NOMO-1 treated with DMSO at 0.1 percent for 48 hours (cell line): Measurements from ENCODE around the gene RHD.
"Not testable (repeated sequence)": the region's sequence is repeated elsewhere in the genome, so short reads cannot be mapped to it uniquely, and the experiment has no call there.

ENCODE experiments used
- DNase-seq: peaks from one replicate; lab custom pipeline; 2025; ENCODE audit not compliant: unreplicated experiment; lab: John Stamatoyannopoulos, UW

The RHD gene

DNA sequence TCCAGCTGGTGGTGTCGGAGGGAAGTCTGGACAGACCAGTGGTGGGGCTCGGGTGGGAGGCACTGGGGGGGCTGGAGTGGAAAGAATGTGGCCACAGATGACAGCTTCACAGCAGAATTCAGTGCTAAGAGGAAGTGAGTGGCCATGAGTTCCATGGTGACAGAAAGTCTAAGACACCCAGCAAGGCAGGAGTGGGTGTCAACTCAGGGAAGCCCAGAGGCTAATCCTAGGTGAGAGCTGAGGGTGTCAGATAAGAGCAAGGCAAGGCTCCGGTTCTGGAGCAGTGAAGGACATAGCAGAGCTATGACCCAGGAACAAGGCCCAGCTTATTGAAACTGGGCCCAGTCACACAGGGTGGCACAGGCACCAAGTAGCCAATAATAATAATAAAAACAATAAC lies 30.0 kb downstream of the RHD start:
- not testable (repeated sequence) for DNase-seq

DNA sequence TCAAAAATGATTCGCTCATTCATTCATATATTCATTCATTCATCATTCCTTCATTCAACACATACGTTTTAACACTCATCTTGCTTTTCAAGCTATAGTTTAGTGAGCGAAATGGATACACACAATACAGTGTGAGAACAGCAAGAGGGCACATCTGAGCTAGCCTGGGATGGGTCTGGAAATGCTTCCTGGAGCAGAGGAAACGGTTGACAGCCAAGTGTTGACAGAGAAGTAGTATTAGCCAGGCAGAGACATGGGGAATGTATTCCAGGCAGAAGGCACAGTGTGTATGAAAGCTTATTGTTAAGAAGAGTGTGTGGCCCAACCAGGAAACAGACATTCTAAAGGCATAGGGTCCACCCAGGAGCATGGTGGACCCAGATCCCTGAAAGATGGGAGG lies 32.6 kb downstream of the RHD start:
- not testable (repeated sequence) for DNase-seq

DNA sequence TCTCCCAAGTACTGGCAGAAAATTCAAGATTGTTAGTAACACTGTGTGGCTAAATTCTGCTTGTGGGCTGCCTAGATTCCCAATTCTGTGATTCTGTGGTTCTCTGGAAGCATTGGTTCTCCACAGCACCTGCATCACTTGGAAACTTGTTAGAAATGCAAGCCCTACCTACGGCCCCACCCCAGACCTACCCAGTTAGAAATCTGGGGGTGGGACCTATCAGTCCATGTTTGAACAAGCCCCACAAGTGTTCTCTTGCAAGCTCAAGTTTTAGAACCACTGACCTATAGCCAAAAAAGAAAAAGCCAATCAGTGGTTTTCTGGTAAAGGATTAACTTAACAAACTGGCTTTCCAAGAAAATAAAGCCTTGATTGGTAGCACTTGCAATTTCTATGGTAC lies 35.9 kb downstream of the RHD start:
- DNase-seq: not testable (repeated sequence)

GRCh38 chr1:25309085-25309484 lies 36.8 kb downstream of the RHD start:
- DNase-seq: not testable (repeated sequence)

DNA sequence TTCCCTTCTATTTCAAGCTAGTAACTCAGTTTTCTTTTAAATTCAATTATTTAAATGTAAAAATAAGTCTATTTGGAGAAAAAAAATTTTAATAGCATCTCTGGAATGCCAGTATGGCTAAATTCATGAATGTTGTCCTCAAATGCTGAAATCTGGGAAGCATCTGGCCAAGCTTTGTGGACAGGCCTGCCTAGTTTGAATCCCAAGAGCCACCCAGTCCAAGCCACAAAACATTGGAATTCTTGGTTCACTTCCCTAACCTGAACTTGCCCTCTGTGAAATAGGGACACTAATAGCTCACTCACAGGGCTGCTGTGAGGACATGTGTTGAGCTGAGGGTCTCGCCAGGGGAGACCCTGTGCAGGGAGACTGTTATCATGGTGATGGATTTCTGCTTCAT lies 37.2 kb downstream of the RHD start:
- not testable (repeated sequence) for DNase-seq

GRCh38 chr1:25312806-25313470 lies 40.6 kb downstream of the RHD start:
- not testable (repeated sequence) for DNase-seq

DNA sequence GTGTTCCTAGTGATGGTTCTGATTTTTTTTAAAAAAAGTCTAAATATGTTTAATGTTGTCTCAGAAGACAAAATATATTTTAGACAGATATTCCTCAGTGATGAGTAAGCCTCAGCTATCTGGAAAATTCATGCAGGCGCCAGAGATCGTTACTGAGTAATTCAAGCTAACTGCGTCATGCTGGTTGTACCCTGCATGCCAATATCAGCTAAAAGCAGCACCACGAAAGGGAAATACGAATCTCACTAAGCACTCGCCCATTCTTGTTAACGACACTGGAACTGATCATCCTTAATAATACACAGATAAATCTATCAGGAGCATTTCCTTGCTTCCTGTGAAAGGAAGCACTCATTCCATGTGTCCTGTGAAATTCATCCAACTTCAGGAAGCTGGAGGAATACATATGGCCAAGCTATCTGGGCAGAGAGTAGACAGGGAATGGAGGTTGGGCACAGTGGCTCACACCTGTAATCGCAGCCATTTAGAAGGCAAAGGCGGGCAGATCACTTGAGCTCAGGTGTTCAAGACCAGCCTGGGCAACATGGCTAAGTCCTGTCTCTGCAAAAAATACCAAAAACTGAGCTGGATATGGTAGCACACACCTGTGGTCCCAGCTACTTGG lies 48.1 kb downstream of the RHD start:
- DNase-seq: not testable (repeated sequence)

GRCh38 chr1:25322127-25322526 lies 49.8 kb downstream of the RHD start:
- DNase-seq: not testable (repeated sequence)

- not testable (repeated sequence) for DNase-seq
Observed at GRCh38 chr1:25324407-25324806, 52.1 kb downstream of the RHD start.

- not testable (repeated sequence) for DNase-seq
Observed at GRCh38 chr1:25327864-25328790, 55.8 kb downstream of the RHD start.

DNA sequence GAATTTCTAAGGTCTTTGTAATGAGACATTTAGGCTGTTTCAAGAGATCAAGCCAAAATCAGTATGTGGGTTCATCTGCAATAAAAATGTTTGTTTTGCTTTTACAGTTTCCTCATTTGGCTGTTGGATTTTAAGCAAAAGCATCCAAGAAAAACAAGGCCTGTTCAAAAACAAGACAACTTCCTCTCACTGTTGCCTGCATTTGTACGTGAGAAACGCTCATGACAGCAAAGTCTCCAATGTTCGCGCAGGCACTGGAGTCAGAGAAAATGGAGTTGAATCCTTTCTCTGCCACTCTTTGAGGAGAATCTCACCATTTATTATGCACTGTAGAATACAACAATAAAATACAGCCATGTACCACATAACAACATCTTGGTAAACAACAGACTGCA lies 56.5 kb downstream of the RHD start:
- DNase-seq: not testable (repeated sequence)

- not testable (repeated sequence) for DNase-seq
Observed at GRCh38 chr1:25329336-25329735, 57.0 kb downstream of the RHD start.

GRCh38 chr1:25329950-25330349 lies 57.6 kb downstream of the RHD start:
- DNase-seq: peak; percentile 32

DNA sequence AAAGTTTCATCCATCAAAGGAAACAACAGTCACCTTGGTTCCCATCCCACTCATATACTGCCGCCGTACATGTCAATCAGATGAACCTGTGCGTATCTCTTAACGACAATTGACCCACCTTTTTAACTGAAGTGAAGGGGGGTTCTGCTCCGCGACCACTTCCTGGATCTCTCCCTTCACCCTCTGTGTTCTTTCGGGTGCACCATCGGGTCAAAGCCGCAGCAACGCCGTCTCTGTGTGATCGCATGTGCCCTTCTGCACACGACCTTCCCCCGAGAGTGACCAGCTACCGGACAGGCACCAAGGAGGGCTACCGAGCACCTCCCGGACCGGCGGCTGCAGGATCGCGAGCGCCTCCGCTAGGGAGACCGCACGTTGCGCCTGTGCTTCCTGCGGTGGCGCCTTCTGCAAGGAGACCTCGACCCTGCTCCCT lies 64.6 kb downstream of the RHD start:
- not testable (repeated sequence) for DNase-seq

DNA sequence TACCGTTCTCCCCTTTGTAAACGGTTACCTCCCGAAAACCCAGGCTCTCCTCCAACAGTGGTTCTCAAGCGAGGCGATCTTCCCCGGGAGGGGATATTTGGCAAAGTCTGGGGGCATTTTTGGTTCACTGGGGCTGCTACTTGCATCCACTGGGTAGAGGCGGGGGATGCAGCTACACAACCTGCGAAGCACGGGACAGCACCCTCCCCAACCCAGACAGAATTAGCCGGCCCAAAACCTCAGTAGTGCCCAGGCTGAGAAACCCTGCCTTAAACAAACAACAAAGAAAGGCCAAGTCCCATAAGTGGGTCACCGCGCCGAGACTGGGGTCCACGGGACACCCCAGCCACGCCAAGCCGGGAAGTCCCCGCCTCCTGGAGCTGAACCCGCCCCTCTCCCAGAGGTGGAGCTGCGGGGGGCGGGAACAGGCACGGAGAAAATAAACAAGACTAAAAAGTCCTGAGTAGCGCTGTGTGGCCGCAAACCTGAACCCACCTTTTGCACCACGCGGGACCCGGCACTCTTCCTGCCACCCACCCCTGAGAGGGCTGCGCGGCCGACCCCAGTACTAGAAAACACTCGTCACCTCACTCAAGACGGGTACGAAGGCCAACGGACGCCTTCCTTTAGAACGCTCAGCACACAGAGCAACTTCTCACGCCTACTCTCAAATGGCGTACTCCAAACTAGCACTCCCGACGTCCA lies 65.3 kb downstream of the RHD start:
- DNase-seq: not testable (repeated sequence)

GRCh38 chr1:25338188-25338981 lies 66.1 kb downstream of the RHD start, which contains the start of gene TMEM50A:
TSS of gene TMEM50A (plus strand) at chr1:25338334. CDS start at chr1:25340487, 2,153 bp downstream.
- DNase-seq: peak; percentile 69

DNA sequence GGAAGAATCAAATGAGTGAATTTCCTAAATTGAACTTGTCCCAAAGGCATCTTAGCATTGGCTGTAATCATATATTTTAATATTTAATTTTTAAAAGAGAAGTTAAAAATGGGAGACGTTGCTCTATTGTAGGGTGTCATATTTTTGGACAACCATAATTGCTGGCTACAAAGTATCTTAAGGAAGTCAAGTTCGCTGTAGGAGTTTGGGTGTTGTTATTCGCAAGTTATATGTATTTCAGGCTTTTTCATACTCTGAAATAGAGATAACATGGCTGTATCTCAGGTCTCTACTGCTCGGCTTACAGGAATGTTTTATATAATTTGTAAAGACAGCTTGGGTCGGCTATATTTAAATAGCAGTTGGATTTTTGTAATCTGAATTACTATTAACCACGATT lies 66.7 kb downstream of the RHD start:
- peak; percentile 53 for DNase-seq

DNA sequence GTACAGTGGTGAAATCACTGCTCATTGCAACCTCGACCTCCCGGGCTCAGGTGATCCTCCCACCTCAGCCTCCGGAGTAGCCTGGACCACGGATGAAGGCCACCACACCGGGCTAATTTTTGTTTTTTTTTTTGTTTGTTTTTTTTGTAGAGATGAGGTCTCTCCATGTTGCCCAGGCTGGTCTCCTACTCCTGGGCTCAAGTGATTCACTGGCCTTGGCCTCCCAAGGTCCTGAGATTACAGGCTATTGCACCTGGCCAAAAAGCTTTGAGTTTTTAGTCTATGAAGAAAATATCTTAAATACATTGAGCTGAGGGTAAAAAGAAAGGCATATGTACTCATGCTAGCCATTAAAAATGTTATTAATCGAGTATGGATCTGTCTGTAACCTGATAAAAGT lies 69.4 kb downstream of the RHD start:
- no peak for DNase-seq

DNA sequence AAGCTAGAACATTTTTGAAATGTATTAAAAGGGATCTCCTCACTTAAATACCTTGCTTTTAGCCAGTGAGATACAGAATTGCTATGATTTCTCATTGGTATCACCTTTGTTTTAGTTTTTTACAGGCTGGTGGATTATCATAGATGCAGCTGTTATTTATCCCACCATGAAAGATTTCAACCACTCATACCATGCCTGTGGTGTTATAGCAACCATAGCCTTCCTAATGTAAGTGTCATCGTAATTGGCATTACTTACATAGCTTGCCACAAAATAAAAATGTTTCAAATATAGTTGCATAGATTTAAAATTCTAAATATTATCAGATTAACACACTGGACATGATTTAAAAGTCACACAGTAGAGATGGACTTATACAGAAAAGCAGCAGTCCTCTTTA lies 70.5 kb downstream of the RHD start:
- no peak for DNase-seq

GRCh38 chr1:25343872-25344271 lies 71.6 kb downstream of the RHD start:
- DNase-seq: no peak
